DOHH2 (cell line): ENCODE results near the gene PIP5K1C.

Experiments
- H3F3A ChIP-seq: fragments of 200-600 bp; sonication (generic), shearing (Covaris generic); 2 replicates; pipeline ENCODE4 v1.6.0; 2016; ENCODE audit warnings: antibody characterized with exemption, mild to moderate bottlenecking; ENCODE audit not compliant: control insufficient read depth, insufficient read depth
- H3K27ac ChIP-seq: fragments of 200-600 bp; sonication (generic); 2 replicates; pipeline ENCODE4 v1.5.1; 2014; ENCODE audit warnings: low read depth, mild to moderate bottlenecking, low read length, moderate library complexity
- H3K27me3 ChIP-seq: fragments of 200-600 bp; sonication (generic); 2 replicates; pipeline ENCODE4 v1.6.1; 2014; ENCODE audit warnings: mild to moderate bottlenecking, low read length, mixed read lengths; ENCODE audit not compliant: control insufficient read depth
- H3K36me3 ChIP-seq: fragments of 200-600 bp; sonication (generic); 2 replicates; pipeline ENCODE4 v1.6.1; 2014; ENCODE audit warnings: mild to moderate bottlenecking, low read length, moderate library complexity, mixed read lengths; ENCODE audit not compliant: control insufficient read depth
- H3K4me1 ChIP-seq: fragments of 200-600 bp; sonication (generic); 2 replicates; pipeline ENCODE4 v1.6.1; 2014; ENCODE audit warnings: mild to moderate bottlenecking, low read length, mixed read lengths; ENCODE audit not compliant: control insufficient read depth
- H3K4me2 ChIP-seq: fragments of 200-600 bp; sonication (generic); 2 replicates; pipeline ENCODE4 v1.6.0; 2014; ENCODE audit warnings: mild to moderate bottlenecking, low read length, moderate library complexity
- H3K4me3 ChIP-seq: fragments of 200-600 bp; sonication (generic); 2 replicates; pipeline ENCODE4 v1.5.1; 2014; ENCODE audit warnings: mild to moderate bottlenecking, low read length, mixed read lengths
- H3K79me2 ChIP-seq: fragments of 200-600 bp; sonication (generic); 2 replicates; pipeline ENCODE4 v1.6.1; 2014; ENCODE audit warnings: mild to moderate bottlenecking, low read length, mixed read lengths; ENCODE audit not compliant: control insufficient read depth
- H3K9me2 ChIP-seq: fragments of 200-600 bp; sonication (generic); replicated peaks from 2 replicates; pipeline ENCODE4 v1.6.1; 2014; ENCODE audit warnings: mild to moderate bottlenecking, low read length, mixed read lengths; ENCODE audit not compliant: control insufficient read depth
- H3K9me3 ChIP-seq: fragments of 200-600 bp; sonication (generic); 2 replicates; pipeline ENCODE4 v1.6.1; 2014; ENCODE audit warnings: antibody characterized with exemption, low read length, mixed read lengths; ENCODE audit not compliant: control insufficient read depth, insufficient read depth
- H4K20me1 ChIP-seq: fragments of 200-600 bp; sonication (generic); 2 replicates; pipeline ENCODE4 v1.6.0; 2014; ENCODE audit warnings: low read depth, mild to moderate bottlenecking, antibody characterized with exemption, low read length, moderate library complexity; ENCODE audit not compliant: control insufficient read depth, insufficient read depth
- EZH2phosphoT487 ChIP-seq: fragments of 200-600 bp; sonication (generic); IDR thresholded peaks from 2 replicates; pipeline ENCODE4 v1.6.1; 2017; ENCODE audit warnings: borderline replicate concordance, mild to moderate bottlenecking, antibody characterized with exemption, low read length, moderate library complexity, mixed read lengths
- TF ChIP-seq, protein P1 (sequence below): fragments of 200-600 bp; sonication (generic); IDR thresholded peaks from one replicate; pipeline ENCODE4 v1.5.1; 2014; ENCODE audit warnings: antibody characterized with exemption, mild to moderate bottlenecking, low read depth, low read length; ENCODE audit not compliant: poor library complexity, severe bottlenecking

Gene PIP5K1C

DNA sequence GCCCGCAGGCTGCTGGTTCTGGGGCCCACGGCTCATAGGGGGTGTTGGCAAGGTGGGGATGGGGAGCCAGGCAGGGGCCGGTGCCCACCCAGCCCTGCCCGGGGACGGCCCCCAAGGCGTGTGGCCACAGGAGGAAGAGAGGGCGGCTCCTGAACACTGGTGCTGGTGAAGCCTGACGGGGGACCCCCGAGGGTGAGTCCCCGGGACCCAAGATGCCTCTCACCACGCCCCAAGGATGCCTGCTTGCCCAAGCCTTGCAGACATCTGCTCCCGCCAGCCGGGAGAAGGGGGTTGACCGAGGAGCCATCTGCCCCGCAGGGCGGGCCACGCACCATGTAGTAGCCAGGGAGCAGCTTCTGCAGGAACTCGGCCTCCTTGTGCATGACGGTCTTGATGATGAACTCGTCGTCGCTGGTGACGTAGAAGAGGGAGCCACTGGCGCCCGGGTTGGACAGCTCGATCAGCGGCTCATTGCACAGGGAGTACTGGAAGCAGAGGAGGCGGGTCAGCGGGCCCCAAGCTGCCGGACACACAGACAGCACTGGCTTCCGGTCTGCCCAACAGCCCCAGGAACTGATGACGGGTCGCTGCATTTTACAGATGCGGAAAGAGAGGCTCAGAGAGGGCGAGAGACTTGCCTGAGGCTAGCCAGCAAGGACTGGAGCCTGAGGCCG lies 44.1 kb downstream of the PIP5K1C start:
- Histone ChIP-seq H3K36me3 (no peaks in the 10 kb centered on the region), H3K27me3 (no peaks in the 10 kb centered on the region), H3K4me2 (peak overlapping the region; percentile 27; the same call in 1 of the 2 replicates), H3K4me3 (no peak overlapping the region), H3K27ac (no peak overlapping the region), H3K9me3 (no peaks in the 10 kb centered on the region), H3K79me2 (no peaks in the 10 kb centered on the region), H4K20me1 (no peaks in the 10 kb centered on the region), H3K4me1 (peaks cover 17% of the 10 kb centered on the region), H3K9me2 (no peaks in the 10 kb centered on the region), H3F3A (no peaks in the 10 kb centered on the region)
- no peak for TF ChIP-seq EZH2phosphoT487
- TF ChIP-seq, protein P1, sequence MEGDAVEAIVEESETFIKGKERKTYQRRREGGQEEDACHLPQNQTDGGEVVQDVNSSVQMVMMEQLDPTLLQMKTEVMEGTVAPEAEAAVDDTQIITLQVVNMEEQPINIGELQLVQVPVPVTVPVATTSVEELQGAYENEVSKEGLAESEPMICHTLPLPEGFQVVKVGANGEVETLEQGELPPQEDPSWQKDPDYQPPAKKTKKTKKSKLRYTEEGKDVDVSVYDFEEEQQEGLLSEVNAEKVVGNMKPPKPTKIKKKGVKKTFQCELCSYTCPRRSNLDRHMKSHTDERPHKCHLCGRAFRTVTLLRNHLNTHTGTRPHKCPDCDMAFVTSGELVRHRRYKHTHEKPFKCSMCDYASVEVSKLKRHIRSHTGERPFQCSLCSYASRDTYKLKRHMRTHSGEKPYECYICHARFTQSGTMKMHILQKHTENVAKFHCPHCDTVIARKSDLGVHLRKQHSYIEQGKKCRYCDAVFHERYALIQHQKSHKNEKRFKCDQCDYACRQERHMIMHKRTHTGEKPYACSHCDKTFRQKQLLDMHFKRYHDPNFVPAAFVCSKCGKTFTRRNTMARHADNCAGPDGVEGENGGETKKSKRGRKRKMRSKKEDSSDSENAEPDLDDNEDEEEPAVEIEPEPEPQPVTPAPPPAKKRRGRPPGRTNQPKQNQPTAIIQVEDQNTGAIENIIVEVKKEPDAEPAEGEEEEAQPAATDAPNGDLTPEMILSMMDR = no peak

GRCh38 chr19:3655402-3656072 lies 44.7 kb downstream of the PIP5K1C start:
- no peak overlapping the region for H3K4me3 ChIP-seq
- H3K9me2 ChIP-seq = no peaks in the 10 kb centered on the region
- H3K27me3 ChIP-seq = no peaks in the 10 kb centered on the region
- H3F3A ChIP-seq = no peaks in the 10 kb centered on the region
- H4K20me1 ChIP-seq = no peaks in the 10 kb centered on the region
- no peaks in the 10 kb centered on the region for H3K9me3 ChIP-seq
- TF ChIP-seq EZH2phosphoT487 = no peak
- TF ChIP-seq, protein P1 = no peak
- H3K27ac ChIP-seq = no peak overlapping the region
- H3K36me3 ChIP-seq = no peaks in the 10 kb centered on the region
- H3K4me2 ChIP-seq = peak overlapping the region; percentile 27; the same call in 1 of the 2 replicates
- peaks cover 17% of the 10 kb centered on the region for H3K4me1 ChIP-seq
- H3K79me2 ChIP-seq = no peaks in the 10 kb centered on the region

GRCh38 chr19:3653865-3654513 lies 46.3 kb downstream of the PIP5K1C start:
- H3K36me3 ChIP-seq = no peaks in the 10 kb centered on the region
- H3K4me2 ChIP-seq = no peak overlapping the region
- H3K79me2 ChIP-seq = no peaks in the 10 kb centered on the region
- H3K9me3 ChIP-seq = no peaks in the 10 kb centered on the region
- no peaks in the 10 kb centered on the region for H3F3A ChIP-seq
- H3K27ac ChIP-seq = no peak overlapping the region
- H3K4me3 ChIP-seq = no peak overlapping the region
- TF ChIP-seq, protein P1 = peak; percentile 51
- TF ChIP-seq EZH2phosphoT487 = no peak
- no peaks in the 10 kb centered on the region for H3K9me2 ChIP-seq
- H3K4me1 ChIP-seq = peaks cover 17% of the 10 kb centered on the region
- no peaks in the 10 kb centered on the region for H4K20me1 ChIP-seq
- H3K27me3 ChIP-seq = no peaks in the 10 kb centered on the region
